HepG2 (cell line): ENCODE data around the gene ZNF557. TPM values are rescaled to one million over a fixed set of nuclear protein-coding genes. Genes with fewer than 3 reads are reported as not detected.

Source experiments
- ATAC-seq: fragments of 200-7000 bp; cut with Tn5 transposase; 3 replicates; pipeline ENCODE4 v1.9.1; 2020; ENCODE audit warnings: mild to moderate bottlenecking, moderate library complexity
- Bru-seq: library from RNA; stranded (reverse); fragments of 400-500 nt; gene quantifications from one replicate; lab custom pipeline; 2021; lab: Mats Ljungman, UMichigan
- BruChase-seq, 2 experiments: library from RNA; stranded (reverse); fragments of 400-500 nt; gene quantifications; one replicate each; lab custom pipeline; 2021; lab: Mats Ljungman, UMichigan
- BruUV-seq: library from RNA; stranded (reverse); fragments of 400-500 nt; replicated peaks from 2 replicates; lab custom pipeline; 2021; lab: Mats Ljungman, UMichigan
- CTCF ChIA-PET: fragments of 300-600 bp; formaldehyde crosslinking; extraction: SDS; loops from one replicate; lab custom pipeline; 2021; ENCODE audit warnings: low total read pairs, inconsistent platforms, low intra/inter-chr PET ratio; lab: Yijun Ruan, JAX
- POLR2A ChIA-PET: fragments of 350-600 bp; sonication (Branson Sonifier 250); formaldehyde crosslinking; loops from one replicate; lab custom pipeline; 2020; ENCODE audit warnings: antibody characterized with exemption, inconsistent platforms; lab: Yijun Ruan, JAX
- DNase-seq: peaks from one replicate; pipeline ENCODE4 v3.0.0-alpha.2; 2015; ENCODE audit warnings: low spot score
- FAIRE-seq: peaks from 3 replicates; lab custom pipeline; 2011; peaks lifted over from hg19 to GRCh38; lab: Jason Lieb, UNC
- H2AFZ ChIP-seq: one replicate; pipeline ENCODE4 v1.6.1; 2011; ENCODE audit warnings: low read length, inconsistent platforms
- H3K27ac ChIP-seq: fragments of 300-600 bp; 3 replicates; pipeline ENCODE4 v1.8.0; 2011; ENCODE audit warnings: mixed run types, mild to moderate bottlenecking, mixed read lengths, low read length, inconsistent platforms; ENCODE audit not compliant: insufficient read depth; ENCODE audit errors: extremely low read length
- H3K27me3 ChIP-seq, 2 experiments: fragments of 200-600 bp in 1 of 2; 2 replicates in 1 of 2; 3 replicates in 1 of 2; pipeline versions ENCODE4 v1.6.0 to v1.8.0; 2011; ENCODE audit warnings: low read length in 2 of 2, mild to moderate bottlenecking in 2 of 2, moderate library complexity in 2 of 2, inconsistent platforms in 1 of 2; ENCODE audit not compliant: insufficient read depth in 2 of 2, control insufficient read depth in 1 of 2
- H3K36me3 ChIP-seq, 2 experiments: fragments of 200-600 bp in 1 of 2; replicated peaks in 1 of 2; 2 replicates in 1 of 2; 3 replicates in 1 of 2; pipeline versions ENCODE4 v1.5.1 to v1.8.0; 2011; ENCODE audit warnings: low read length in 2 of 2, inconsistent platforms in 1 of 2; ENCODE audit not compliant: insufficient read depth in 2 of 2, control insufficient read depth in 1 of 2
- H3K4me1 ChIP-seq: 2 replicates; pipeline ENCODE4 v1.5.1; 2012; ENCODE audit warnings: low read length, inconsistent platforms; ENCODE audit not compliant: insufficient read depth
- H3K4me2 ChIP-seq: 2 replicates; pipeline ENCODE4 v1.6.0; 2011; ENCODE audit warnings: low read depth, low read length, inconsistent platforms
- H3K4me3 ChIP-seq, 3 experiments: fragments of 200-600 bp in 1 of 3; sonication (generic), shearing (Covaris generic) in 1 of 3; replicated peaks in 1 of 3; 2 replicates each; pipeline ENCODE4 v1.5.1; 2011 to 2016; ENCODE audit warnings: low read length in 3 of 3, inconsistent platforms in 2 of 3, low read depth in 2 of 3, mild to moderate bottlenecking in 2 of 3, control low read depth in 1 of 3, mixed read lengths in 1 of 3; ENCODE audit not compliant: insufficient read depth in 1 of 3
- H3K79me2 ChIP-seq: one replicate; pipeline ENCODE4 v1.6.1; 2011; ENCODE audit warnings: low read length, inconsistent platforms; ENCODE audit not compliant: insufficient read depth
- H3K9ac ChIP-seq: 2 replicates; pipeline ENCODE4 v1.6.0; 2011; ENCODE audit warnings: mild to moderate bottlenecking, low read depth, low read length, inconsistent platforms; ENCODE audit not compliant: insufficient read depth
- H3K9me3 ChIP-seq: 2 replicates; pipeline ENCODE4 v1.5.1; 2012; ENCODE audit warnings: mild to moderate bottlenecking, low read length
- H4K20me1 ChIP-seq: 2 replicates; pipeline ENCODE4 v1.6.0; 2011; ENCODE audit warnings: inconsistent platforms, mild to moderate bottlenecking, low read length, moderate library complexity; ENCODE audit not compliant: insufficient read depth
- BORCS8-MEF2B ChIP-seq: sonication (generic); formaldehyde crosslinking; IDR thresholded peaks from 2 replicates; pipeline ENCODE4 v1.8.0; 2022; ENCODE audit warnings: mild to moderate bottlenecking, missing genetic modification reagents
- DPF2 ChIP-seq: sonication (generic); formaldehyde crosslinking; IDR thresholded peaks from 2 replicates; pipeline ENCODE4 v1.4.0; 2020; ENCODE audit warnings: mild to moderate bottlenecking, low read depth, missing genetic modification reagents, borderline replicate concordance
- GABPB1 ChIP-seq: IDR thresholded peaks from 2 replicates; pipeline ENCODE4 v1.6.1; 2016; ENCODE audit warnings: mild to moderate bottlenecking, missing genetic modification reagents, moderate library complexity, missing compliant biosample characterization
- GATA4 ChIP-seq: sonication (generic); IDR thresholded peaks from 2 replicates; pipeline ENCODE4 v1.6.1; 2016; ENCODE audit warnings: antibody characterized with exemption, low read depth, borderline replicate concordance
- SNAI1 ChIP-seq: sonication (generic); formaldehyde crosslinking; IDR thresholded peaks from 2 replicates; pipeline ENCODE4 v1.5.0; 2020; ENCODE audit warnings: mild to moderate bottlenecking, missing genetic modification reagents, borderline replicate concordance
- SNAPC5 ChIP-seq: sonication (generic); formaldehyde crosslinking; IDR thresholded peaks from 2 replicates; pipeline ENCODE4 v1.8.1; 2023; ENCODE audit warnings: mild to moderate bottlenecking, missing genetic modification reagents, borderline replicate concordance
- SRY ChIP-seq: sonication (generic); formaldehyde crosslinking; IDR thresholded peaks from 2 replicates; pipeline ENCODE4 v1.8.0; 2022; ENCODE audit warnings: mild to moderate bottlenecking, missing genetic modification reagents
- TBX2 ChIP-seq: sonication (generic); formaldehyde crosslinking; IDR thresholded peaks from 2 replicates; pipeline ENCODE4 v1.5.0; 2020; ENCODE audit warnings: missing genetic modification reagents, mild to moderate bottlenecking, borderline replicate concordance
- TP53 ChIP-seq: sonication (generic); formaldehyde crosslinking; conservative IDR thresholded peaks from 2 replicates; pipeline ENCODE4 v1.4.0; 2020; ENCODE audit warnings: missing genetic modification reagents
- ZBTB43 ChIP-seq: sonication (generic); formaldehyde crosslinking; conservative IDR thresholded peaks from 2 replicates; pipeline ENCODE4 v1.4.0; 2020; ENCODE audit warnings: missing genetic modification reagents
- ZNF780A ChIP-seq: sonication (generic); formaldehyde crosslinking; IDR thresholded peaks from 2 replicates; pipeline ENCODE4 v1.8.0; 2022; ENCODE audit warnings: mild to moderate bottlenecking, missing genetic modification reagents, moderate library complexity
- ZNF790 ChIP-seq: sonication (generic); formaldehyde crosslinking; IDR thresholded peaks from 2 replicates; pipeline ENCODE4 v1.8.0; 2022; ENCODE audit warnings: missing genetic modification reagents, mild to moderate bottlenecking, borderline replicate concordance
- ZNF800 ChIP-seq: sonication (generic); formaldehyde crosslinking; IDR thresholded peaks from 2 replicates; pipeline ENCODE4 v1.4.0; 2020; ENCODE audit warnings: missing genetic modification reagents
- WGBS: methylation state at CpG from one replicate; pipeline ENCODE4 v1.1.6; 2017; ENCODE audit warnings: low lambda C conversion rate; 5-methylcytosine and 5-hydroxymethylcytosine counted together
- in situ Hi-C: cut with HindIII; loops from 2 replicates; pipeline ENCODE4 v1.10.0; 2017; ENCODE audit warnings: low pct_unique_long_range_greater_than_20kb; ENCODE audit not compliant: extremely low pct_ligation_motif_present
- intact Hi-C: fragments of 100-400 bp; cut with micrococcal nuclease; formaldehyde crosslinking; loops from one replicate; pipeline ENCODE4 v1.10.0; 2022; ENCODE audit not compliant: unreplicated experiment
- long read RNA-seq, 2 experiments: library from RNA in 1 of 2; library from polyadenylated mRNA in 1 of 2; stranded (forward) in 1 of 2; unstranded in 1 of 2; transcript quantifications; one replicate each; pipeline ENCODE4 v2.0.0, GENCODE V29; 2019 to 2022
- polyA minus RNA-seq, 3 experiments: library from RNA; depleted of rRNA, polyadenylated mRNA; stranded (reverse); fragments of >200 nt; gene quantifications; 2 replicates each; pipeline ENCODE4 v1.2.3, GENCODE V29; 2011; ENCODE audit warnings: low replicate concordance in 1 of 3
- polyA plus RNA-seq, 8 experiments: library from polyadenylated mRNA; depleted of rRNA in 3 of 8; stranded (reverse) in 7 of 8; unstranded in 1 of 8; fragments of >200 nt; fragmentation: Illumina TruSeq in 4 of 8; extraction: Trizol in 4 of 8; gene quantifications; 2 replicates each; pipeline versions ENCODE4 v1.2.1 to v1.2.3, GENCODE V29; 2011 to 2016; ENCODE audit warnings: low read depth in 4 of 8, missing spikeins in 1 of 8, mixed read lengths in 1 of 8; ENCODE audit not compliant: insufficient read depth in 1 of 8
- total RNA-seq, 5 experiments: library from RNA; depleted of rRNA; stranded (reverse); fragments of >200 nt; fragmentation: Illumina TruSeq; extraction: Trizol; gene quantifications; 2 replicates each; pipeline ENCODE4 v1.2.3, GENCODE V29; 2016; ENCODE audit warnings: low read depth in 1 of 5

The ZNF557 gene
- total RNA-seq (2016; rRNA removed; fragmentation: Illumina TruSeq; extraction: Trizol) (7.8 and 10.0 TPM in 2 replicates), polyA plus RNA-seq (2011; rRNA removed) (2.0 and 2.1 TPM in 2 replicates), polyA minus RNA-seq (2011; rRNA and poly(A)+ RNA removed; ENCODE audit: low replicate concordance) (7.5 and 21.3 TPM in 2 replicates), Bru-seq, nascent RNA (percentile 65 among the genes with signal in this experiment), BruChase-seq, experiment 1, labeled RNA remaining after a 6-hour chase (percentile 68 among the genes with signal in this experiment), BruChase-seq, experiment 2, labeled RNA remaining after a 2-hour chase (percentile 68 among the genes with signal in this experiment)
- 0.71 and 0.88 TPM in 2 replicates for total RNA-seq (2016; cell fraction: cytosol; rRNA removed; fragmentation: Illumina TruSeq; extraction: Trizol; ENCODE audit: low read depth)
- total RNA-seq (2016; cell fraction: insoluble cytoplasmic fraction; rRNA removed; fragmentation: Illumina TruSeq; extraction: Trizol): 8.6 and 9.5 TPM in 2 replicates
- total RNA-seq (2016; cell fraction: membrane; rRNA removed; fragmentation: Illumina TruSeq; extraction: Trizol): 3.4 and 3.8 TPM in 2 replicates
- 6.4 and 8.7 TPM in 2 replicates for total RNA-seq (2016; cell fraction: nucleus; rRNA removed; fragmentation: Illumina TruSeq; extraction: Trizol)
- 1.2 TPM in 2 replicates for polyA plus RNA-seq (2011; cell fraction: cytosol; rRNA removed)
- 3.4 TPM in 2 replicates for polyA plus RNA-seq (2011; cell fraction: nucleus; rRNA removed)
- 1.3 and 1.5 TPM in 2 replicates for polyA plus RNA-seq (2012)
- 0.40 TPM in 2 replicates for polyA plus RNA-seq (2016; cell fraction: cytosol; fragmentation: Illumina TruSeq; extraction: Trizol; ENCODE audit: low read depth)
- polyA plus RNA-seq (2016; cell fraction: insoluble cytoplasmic fraction; fragmentation: Illumina TruSeq; extraction: Trizol; ENCODE audit: low read depth): 2.5 and 2.6 TPM in 2 replicates
- polyA plus RNA-seq (2016; cell fraction: membrane; fragmentation: Illumina TruSeq; extraction: Trizol; ENCODE audit: low read depth): 0.63 and 0.64 TPM in 2 replicates
- polyA plus RNA-seq (2016; cell fraction: nucleus; fragmentation: Illumina TruSeq; extraction: Trizol; ENCODE audit: insufficient read depth, low read depth): 5.8 and 6.3 TPM in 2 replicates
- 3.1 and 4.2 TPM in 2 replicates for polyA minus RNA-seq (2011; cell fraction: cytosol; rRNA and poly(A)+ RNA removed)
- polyA minus RNA-seq (2011; cell fraction: nucleus; rRNA and poly(A)+ RNA removed): 17.9 and 18.5 TPM in 2 replicates
- long read RNA-seq, experiment 1, partial matches to known transcripts: 0 of 2 reads
- long read RNA-seq, experiment 1, other reads (novel, unspliced or antisense): 2 of 2 reads
- long read RNA-seq, experiment 2, full-length matches to known transcripts: 1 of 1 reads
- long read RNA-seq, experiment 2, partial matches to known transcripts: 0 of 1 reads
- long read RNA-seq, experiment 2, other reads (novel, unspliced or antisense): 0 of 1 reads

DNA sequence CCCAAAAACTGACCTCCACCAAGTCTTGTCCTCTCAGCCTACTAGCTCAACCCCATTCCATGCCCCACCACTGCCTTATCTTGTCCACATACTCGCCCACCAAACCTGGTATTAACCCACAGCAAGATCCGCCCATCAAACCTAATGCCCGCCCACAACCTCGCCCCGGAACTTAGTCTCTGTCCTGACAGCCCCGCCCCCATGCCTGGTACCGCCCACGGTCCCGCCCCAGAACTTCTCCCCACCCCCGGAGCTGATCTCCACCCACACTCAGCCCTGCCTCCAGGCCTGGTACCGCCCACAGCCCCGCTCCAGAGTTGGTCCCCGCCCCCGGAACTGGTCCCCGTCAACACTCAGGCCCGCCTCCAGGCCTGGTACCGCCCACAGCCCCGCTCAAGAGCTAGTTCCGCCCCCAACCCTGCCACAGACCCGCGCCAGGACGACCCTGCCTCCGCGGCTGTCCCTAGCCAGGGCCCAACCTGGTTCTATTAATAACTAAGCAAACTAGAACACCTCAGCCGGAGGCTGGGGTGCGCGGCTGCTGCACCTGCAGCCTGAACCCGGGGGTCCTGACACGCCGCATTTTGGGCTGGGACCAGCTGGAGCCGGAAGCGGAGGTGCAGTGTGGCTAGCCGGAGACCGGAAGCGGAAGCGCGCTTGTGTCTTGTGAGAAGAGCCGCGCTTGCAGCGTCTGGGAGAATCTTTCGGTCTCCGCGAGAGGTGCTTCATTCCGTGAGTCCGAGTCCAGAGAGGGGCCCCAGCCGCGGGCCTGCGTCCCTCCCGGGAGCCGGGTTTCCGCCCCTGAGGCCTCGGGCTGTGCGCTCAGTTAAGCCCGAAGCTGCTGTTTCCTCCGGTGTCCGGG, at the start of gene ZNF557:
Gene ZNF557, plus strand, starts transcription at position 662 of the 862 bp plus-strand sequence. CDS start 5,372 bp downstream, outside the sequence.
- in situ Hi-C loops: no loop called here
- CTCF ChIA-PET: no interaction called here
- Histone ChIP-seq H3K36me3 (peaks cover 4 to 21% of the 10 kb centered on the region in 2 experiments; a peak in 4 of 5 replicates), H3K4me3 (peak within 1 kb of the TSS; percentile 77 to 94 (median 90)), H3K4me1 (peaks cover 14% of the 10 kb centered on the region), H3K79me2 (peaks cover 11% of the 10 kb centered on the region), H3K9me3 (peaks cover 7% of the 10 kb centered on the region), H3K27ac (peak within 1 kb of the TSS; percentile 77), H3K4me2 (peak within 1 kb of the TSS; percentile 74), H4K20me1 (no peaks in the 10 kb centered on the region), H3K9ac (peak within 1 kb of the TSS; percentile 80), H3K27me3 (no peaks in the 10 kb centered on the region; a peak in 1 of 5 replicates), H2AFZ (peak within 1 kb of the TSS; percentile 51)
- BruUV-seq: no TSS peak
- 2% methylated on average over 27 of the region's 56 CpGs for WGBS
- POLR2A ChIA-PET: interaction anchor here (0.6 to 1.5 kb wide), 17 partner anchors 12 to 708 kb away, joined by 3 to 32 read pairs (median 4); partner anchors contain the start of genes ALKBH7, CLPP, MCOLN1 and PET100
- intact Hi-C loops: no loop called here
- FAIRE-seq: peak; percentile 51
- ATAC-seq: peak; percentile 99
- DNase-seq: peak; percentile 88
- TF ChIP-seq GABPB1 (CRISPR knock-in tag) (peak; percentile 97), TP53 (no peak), SNAI1 (CRISPR knock-in tag) (0 out of 2 replicates have a peak, but pooled peaks have one; percentile 47), TBX2 (CRISPR knock-in tag) (peak; percentile 28; the same call in 1 of the 2 replicates), ZBTB43 (CRISPR knock-in tag) (peak; percentile 50; the same call in 1 of the 2 replicates), SNAPC5 (CRISPR knock-in tag) (peak; percentile 70; the same call in 1 of the 2 replicates), BORCS8-MEF2B (CRISPR knock-in tag) (peak; percentile 34; the same call in 1 of the 2 replicates), ZNF780A (no peak), ZNF790 (no peak; the same call in 1 of the 2 replicates), ZNF800 (CRISPR knock-in tag) (no peak), DPF2 (no peak), GATA4 (peak; percentile 15; the same call in 1 of the 2 replicates), SRY (CRISPR knock-in tag) (peak; percentile 72; the same call in 1 of the 2 replicates)
